Right atrium auricular region (tissue), 2 donors: ENCODE data around the gene LYPD3. TPM values are rescaled to one million over a fixed set of nuclear protein-coding genes. Genes with fewer than 3 reads are reported as not detected.

Experiments
- DNase-seq: peaks from one replicate; pipeline ENCODE4 v3.0.0-alpha.2; 2019; ENCODE audit warnings: low spot score
- H3K27ac ChIP-seq, 2 donors: fragments of 200-600 bp; sonication (generic); 1 replicate in 1 of 2; 2 replicates in 1 of 2; pipeline ENCODE4 v1.5.1; 2016 to 2019
- H3K27me3 ChIP-seq, 2 donors: fragments of 200-600 bp; sonication (generic); one replicate each; pipeline versions ENCODE4 v1.5.1 to v1.6.0; 2017 to 2019
- H3K36me3 ChIP-seq: fragments of 200-600 bp; sonication (generic); one replicate; pipeline ENCODE4 v1.5.1; 2016
- H3K4me1 ChIP-seq, 2 donors: fragments of 200-600 bp; sonication (generic); one replicate each; pipeline versions ENCODE4 v1.5.1 to v1.6.0; 2017 to 2019
- H3K4me3 ChIP-seq, 2 donors: fragments of 200-600 bp; sonication (generic); 1 replicate in 1 of 2; 2 replicates in 1 of 2; pipeline ENCODE4 v1.5.1; 2017 to 2019; ENCODE audit warnings: mild to moderate bottlenecking in 1 of 2, moderate library complexity in 1 of 2
- H3K9me3 ChIP-seq, 2 donors: fragments of 200-600 bp; sonication (generic); one replicate each; pipeline ENCODE4 v1.5.1; 2019
- total RNA-seq, 2 donors: library from RNA; depleted of rRNA; stranded (reverse); fragments of >200 nt; gene quantifications; one replicate each; pipeline ENCODE4 v1.1.0, GENCODE V29; 2016
- TF ChIP-seq, protein P1 (sequence below), 2 donors: fragments of 200-600 bp; sonication (generic); IDR thresholded peaks; one replicate each; pipeline ENCODE4 v1.5.1; 2019; ENCODE audit warnings: antibody characterized with exemption in 2 of 2

Gene LYPD3
- total RNA-seq, 2 donors from 2014 or later, result 0.90 TPM; not detected in 1

DNA sequence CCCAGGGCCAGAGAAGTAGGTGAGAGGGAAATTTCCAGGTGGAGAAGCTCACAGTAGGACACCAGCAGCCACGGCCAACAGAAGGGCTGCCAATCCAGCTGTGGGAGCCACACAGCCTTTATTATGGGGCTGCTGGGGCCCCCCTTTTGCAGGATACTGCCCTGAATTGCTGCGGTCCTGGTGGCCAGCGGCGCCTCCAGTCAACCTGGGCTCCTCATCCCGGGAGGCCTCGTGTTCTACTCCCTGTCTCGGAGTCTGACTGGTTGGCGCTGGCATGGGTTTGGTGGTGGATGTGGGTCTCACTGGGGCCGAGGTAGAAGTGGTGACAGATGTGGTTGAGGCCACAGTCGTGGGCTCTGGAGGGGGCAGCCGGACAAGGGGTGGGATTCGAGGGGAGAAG lies 4.1 kb downstream of the LYPD3 start:
- Histone ChIP-seq H3K9me3 (no peaks in the 10 kb centered on the region), H3K36me3 (no peaks in the 10 kb centered on the region), H3K4me1 (peaks cover 0 to 16% of the 10 kb centered on the region in 2 donors), H3K4me3 (no peak overlapping the region), H3K27me3 (no peaks in the 10 kb centered on the region), H3K27ac (no peak overlapping the region)
- TF ChIP-seq, protein P1, sequence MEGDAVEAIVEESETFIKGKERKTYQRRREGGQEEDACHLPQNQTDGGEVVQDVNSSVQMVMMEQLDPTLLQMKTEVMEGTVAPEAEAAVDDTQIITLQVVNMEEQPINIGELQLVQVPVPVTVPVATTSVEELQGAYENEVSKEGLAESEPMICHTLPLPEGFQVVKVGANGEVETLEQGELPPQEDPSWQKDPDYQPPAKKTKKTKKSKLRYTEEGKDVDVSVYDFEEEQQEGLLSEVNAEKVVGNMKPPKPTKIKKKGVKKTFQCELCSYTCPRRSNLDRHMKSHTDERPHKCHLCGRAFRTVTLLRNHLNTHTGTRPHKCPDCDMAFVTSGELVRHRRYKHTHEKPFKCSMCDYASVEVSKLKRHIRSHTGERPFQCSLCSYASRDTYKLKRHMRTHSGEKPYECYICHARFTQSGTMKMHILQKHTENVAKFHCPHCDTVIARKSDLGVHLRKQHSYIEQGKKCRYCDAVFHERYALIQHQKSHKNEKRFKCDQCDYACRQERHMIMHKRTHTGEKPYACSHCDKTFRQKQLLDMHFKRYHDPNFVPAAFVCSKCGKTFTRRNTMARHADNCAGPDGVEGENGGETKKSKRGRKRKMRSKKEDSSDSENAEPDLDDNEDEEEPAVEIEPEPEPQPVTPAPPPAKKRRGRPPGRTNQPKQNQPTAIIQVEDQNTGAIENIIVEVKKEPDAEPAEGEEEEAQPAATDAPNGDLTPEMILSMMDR (IDR thresholded peaks at IDR 0.05), result no peak
- no peak for DNase-seq

DNA sequence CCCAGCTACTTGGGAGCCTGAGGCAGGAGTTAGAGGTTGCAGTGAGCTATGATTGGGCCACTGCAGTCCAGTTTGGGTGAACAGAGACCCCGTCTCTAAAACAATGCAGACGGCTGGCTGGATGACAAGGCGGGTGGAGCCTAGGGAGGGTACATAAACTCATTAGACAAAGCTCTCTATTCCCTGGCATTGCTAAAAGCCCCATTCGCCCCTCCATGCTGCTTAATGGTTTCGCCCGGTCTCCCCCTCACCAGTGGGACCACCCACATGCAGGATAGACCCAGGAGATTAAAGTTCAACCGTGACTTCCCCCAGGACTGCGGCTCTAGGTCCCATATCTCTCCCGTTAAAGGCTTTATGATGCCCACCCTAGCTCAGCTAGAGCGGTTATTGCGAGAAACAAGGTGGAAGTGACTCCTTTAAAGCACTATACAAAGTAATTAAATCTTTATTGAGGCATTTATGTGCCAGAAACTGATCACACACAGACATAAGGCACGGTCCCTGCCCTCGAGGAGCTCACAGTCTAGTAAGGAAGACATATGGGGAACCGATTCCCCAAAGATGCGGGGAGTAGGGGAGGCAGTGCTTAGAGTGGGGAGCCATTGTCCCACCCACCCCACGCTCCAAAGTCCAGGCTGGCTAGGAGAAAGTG lies 4.9 kb downstream of the LYPD3 start:
- no peak for DNase-seq
- H3K4me1 ChIP-seq, result peaks cover 0 to 14% of the 10 kb centered on the region in 2 donors
- TF ChIP-seq, protein P1 (IDR thresholded peaks at IDR 0.05), result no peak
- no peak overlapping the region for H3K4me3 ChIP-seq
- no peak overlapping the region for H3K27ac ChIP-seq
- H3K36me3 ChIP-seq, result no peaks in the 10 kb centered on the region
- no peaks in the 10 kb centered on the region for H3K27me3 ChIP-seq
- H3K9me3 ChIP-seq, result no peaks in the 10 kb centered on the region

DNA sequence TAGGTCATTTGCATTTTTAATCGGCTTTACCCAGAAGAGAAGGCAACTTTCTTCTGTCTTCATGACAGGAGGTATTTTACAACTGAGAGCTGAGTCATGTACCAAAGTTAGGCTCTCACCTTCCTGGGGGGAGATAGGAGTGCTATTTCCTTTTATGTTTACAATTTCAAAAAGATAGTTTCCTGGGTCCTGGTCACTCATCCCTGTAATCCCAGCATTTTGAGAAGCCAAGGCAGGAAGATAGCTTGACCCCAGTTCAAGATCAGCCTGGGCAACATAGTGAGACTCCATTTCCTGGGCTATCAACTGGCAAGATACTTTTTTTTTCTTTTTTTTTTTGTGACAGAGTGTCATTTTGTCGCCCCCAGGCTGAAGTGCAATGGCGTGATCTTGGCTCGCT lies 7.6 kb downstream of the LYPD3 start:
- Histone ChIP-seq H3K27me3 (no peaks in the 10 kb centered on the region), H3K4me1 (peaks cover 0 to 2% of the 10 kb centered on the region in 2 donors), H3K4me3 (no peak overlapping the region), H3K36me3 (no peaks in the 10 kb centered on the region), H3K9me3 (no peaks in the 10 kb centered on the region), H3K27ac (no peak overlapping the region)
- no peak for DNase-seq
- TF ChIP-seq, protein P1 (IDR thresholded peaks at IDR 0.05), result no peak

DNA sequence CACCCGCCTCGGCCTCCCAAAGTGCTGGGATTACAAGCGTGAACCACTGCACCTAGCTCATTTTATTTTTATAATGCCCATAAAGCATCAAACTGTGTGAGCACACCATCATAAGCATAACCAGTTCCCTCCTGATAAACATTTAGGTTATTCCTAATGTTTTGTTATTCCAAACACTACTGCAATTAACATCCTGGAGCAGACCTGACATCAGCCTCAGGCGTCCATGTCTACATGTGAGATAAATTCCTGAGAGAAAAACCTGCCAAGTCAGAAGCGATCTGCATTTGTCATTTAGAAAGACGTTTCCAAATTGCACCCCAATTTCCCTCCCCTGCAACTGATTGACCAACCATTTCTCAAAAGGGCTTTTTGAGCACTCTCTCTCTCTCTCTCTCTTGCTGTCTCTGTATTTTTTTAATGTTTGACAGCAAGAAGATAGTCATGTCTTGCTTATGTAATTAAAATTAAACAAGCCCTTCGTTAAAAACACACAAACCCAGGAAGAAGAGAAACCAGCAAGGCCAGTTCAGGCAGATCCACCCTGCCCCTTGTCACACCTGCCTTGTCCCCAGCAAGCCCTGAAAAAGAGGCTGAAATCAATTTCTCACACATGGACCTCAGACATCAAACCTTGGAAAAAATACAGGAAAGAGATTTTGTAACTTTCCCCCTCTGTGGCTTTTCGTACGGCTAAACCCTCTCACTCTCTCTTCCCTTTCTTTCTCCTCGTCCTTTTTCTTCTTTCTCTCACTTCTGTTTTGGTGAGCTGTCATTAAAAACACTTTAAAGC lies 9.9 kb downstream of the LYPD3 start:
- H3K27me3 ChIP-seq, result no peaks in the 10 kb centered on the region
- no peaks in the 10 kb centered on the region for H3K36me3 ChIP-seq
- no peak overlapping the region for H3K27ac ChIP-seq
- TF ChIP-seq, protein P1 (IDR thresholded peaks at IDR 0.05), result no peak
- H3K4me3 ChIP-seq, result no peak overlapping the region
- no peaks in the 10 kb centered on the region for H3K9me3 ChIP-seq
- no peak for DNase-seq
- H3K4me1 ChIP-seq, result no peaks in the 10 kb centered on the region

DNA sequence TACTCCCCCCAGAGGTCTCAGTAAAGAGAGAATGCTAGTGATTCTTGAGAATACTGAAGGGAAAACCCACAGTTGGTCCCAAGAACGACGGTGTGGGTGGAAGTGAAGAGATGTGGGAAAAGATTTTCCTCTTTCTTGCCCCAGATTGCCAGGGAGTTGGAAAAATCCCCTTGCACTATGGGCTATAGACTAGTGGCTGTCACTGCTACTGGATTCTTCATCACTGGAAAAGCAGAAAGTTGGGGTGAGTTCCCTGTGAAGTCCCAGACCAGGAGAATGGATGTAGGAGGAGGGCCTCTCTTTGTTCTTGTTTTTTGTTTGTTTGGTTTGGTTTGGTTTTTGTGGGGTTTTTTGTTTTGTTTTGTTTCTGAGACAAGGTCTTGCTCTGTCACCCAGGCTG lies 11.4 kb downstream of the LYPD3 start:
- H3K4me3 ChIP-seq, result no peak overlapping the region
- DNase-seq, result no peak
- no peak overlapping the region for H3K27ac ChIP-seq
- H3K27me3 ChIP-seq, result no peaks in the 10 kb centered on the region
- H3K4me1 ChIP-seq, result no peaks in the 10 kb centered on the region
- TF ChIP-seq, protein P1 (IDR thresholded peaks at IDR 0.05), result no peak
- H3K36me3 ChIP-seq, result no peaks in the 10 kb centered on the region
- H3K9me3 ChIP-seq, result no peaks in the 10 kb centered on the region
